GM18499 (cell line): Measurements from ENCODE around the gene CDR2.
"Not testable (repeated sequence)": the region's sequence is repeated elsewhere in the genome, so short reads cannot be mapped to it uniquely, and the experiment has no call there.

Source experiments
- ATAC-seq: cut with Tn5 transposase; IDR thresholded peaks from one replicate; pipeline ENCODE4 v1.9.1; 2021; ENCODE audit warnings: moderate number of reproducible peaks; ENCODE audit not compliant: insufficient read depth, unreplicated experiment

Gene CDR2

DNA sequence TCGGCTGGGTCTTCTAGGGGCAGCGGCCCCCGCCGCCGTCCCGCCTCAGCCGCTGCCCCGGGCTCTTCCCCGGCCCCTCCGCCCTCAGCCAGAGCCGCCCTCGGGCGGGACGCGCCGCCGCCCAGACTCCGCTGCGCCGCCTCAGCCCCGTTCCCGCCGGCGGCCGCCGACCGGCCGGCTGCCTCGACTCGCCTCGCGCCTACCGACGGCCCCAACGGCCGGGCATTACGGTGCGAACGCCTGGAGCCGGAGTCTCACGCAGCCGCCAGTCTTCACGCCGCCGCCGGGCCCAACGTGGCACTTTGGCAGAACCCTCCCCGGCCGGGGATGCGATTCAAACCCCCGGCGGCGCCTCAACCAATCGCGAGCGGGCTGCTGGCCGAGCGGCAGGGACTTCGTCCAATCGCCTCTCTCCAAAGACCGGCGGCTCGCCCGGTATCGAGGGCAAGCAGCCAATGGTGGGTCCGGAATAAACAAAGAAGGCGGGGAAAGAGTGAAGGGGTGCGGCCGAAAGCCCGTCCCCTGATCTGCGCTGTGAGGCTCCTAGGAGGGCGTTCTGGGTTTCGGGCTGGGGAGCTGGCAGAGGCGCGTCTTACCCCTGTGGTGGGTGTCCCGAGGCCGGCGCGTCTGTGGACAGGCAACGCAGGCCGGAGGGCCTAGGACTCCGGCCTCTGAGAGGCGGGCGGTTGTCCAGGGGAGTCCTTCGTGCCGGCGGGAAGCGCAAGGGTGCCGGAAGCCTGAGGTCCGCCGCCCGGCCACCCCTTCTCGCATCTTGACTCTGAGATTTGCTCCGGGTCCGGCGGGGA is at the start of gene CDR2:
CDR2 (minus strand) TSS at position 309 of the 806 bp plus-strand sequence. CDS start 310 bp downstream, outside the sequence.
- peak; percentile 62 for ATAC-seq

GRCh38 chr16:22423716-22424115 is 49.3 kb upstream of the CDR2 start:
- no peak for ATAC-seq

GRCh38 chr16:22421136-22421535 is 46.7 kb upstream of the CDR2 start:
- ATAC-seq: no peak

- ATAC-seq: no peak
Measured at GRCh38 chr16:22420606-22421135, 46.3 kb upstream of the CDR2 start.

- ATAC-seq: no peak
Measured at GRCh38 chr16:22419908-22420307, 45.5 kb upstream of the CDR2 start.

- no peak for ATAC-seq
Measured at GRCh38 chr16:22418826-22419225, 44.4 kb upstream of the CDR2 start.

GRCh38 chr16:22417798-22418197 is 43.4 kb upstream of the CDR2 start:
- ATAC-seq: not testable (repeated sequence)

- no peak for ATAC-seq
Measured at GRCh38 chr16:22417019-22417418, 42.6 kb upstream of the CDR2 start.

- ATAC-seq: no peak
Measured at GRCh38 chr16:22413819-22414218, 39.4 kb upstream of the CDR2 start.

DNA sequence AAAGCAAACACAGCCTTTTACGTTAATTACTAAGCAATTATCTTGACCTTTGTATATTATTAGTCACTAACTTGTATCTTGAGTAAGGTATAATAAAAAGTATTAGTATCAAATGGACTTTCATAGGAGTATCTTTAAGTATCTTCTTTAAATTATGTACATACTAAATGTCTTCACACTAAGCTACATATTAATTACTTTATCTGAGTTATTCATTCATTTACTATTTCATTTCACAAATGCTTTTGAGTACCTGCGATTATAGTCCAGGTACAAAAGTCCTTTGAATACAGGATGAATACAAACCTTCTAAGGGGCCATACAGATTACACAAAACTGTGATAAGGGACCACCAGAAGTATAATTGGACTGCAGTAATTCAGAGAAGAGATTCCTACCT is 33.1 kb upstream of the CDR2 start:
- ATAC-seq: no peak

GRCh38 chr16:22402191-22402590 is 27.8 kb upstream of the CDR2 start:
- ATAC-seq: no peak

DNA sequence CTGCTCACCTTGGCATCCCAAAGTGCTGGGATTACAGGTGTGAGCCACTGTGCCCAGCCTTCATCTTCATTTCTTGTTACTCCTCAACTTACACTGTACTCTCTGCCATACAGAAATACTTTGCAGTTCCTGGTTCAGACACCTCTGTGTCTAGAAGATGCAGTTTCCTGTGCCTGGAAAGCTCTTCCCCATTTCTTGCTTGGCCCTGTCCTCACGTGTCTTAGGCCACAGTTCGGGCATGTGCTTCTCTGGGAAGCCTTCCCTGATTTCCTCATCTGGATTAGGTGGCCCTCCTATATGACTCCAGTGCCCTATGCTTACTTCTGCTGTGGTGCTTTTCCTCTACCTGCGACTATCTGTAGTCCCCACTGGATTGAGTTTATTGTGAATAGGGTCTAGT is 26.5 kb upstream of the CDR2 start:
- ATAC-seq: no peak

- no peak for ATAC-seq
Measured at GRCh38 chr16:22397931-22398330, 23.5 kb upstream of the CDR2 start.

GRCh38 chr16:22397464-22397863 is 23.0 kb upstream of the CDR2 start:
- ATAC-seq: no peak

GRCh38 chr16:22395960-22396359 is 21.5 kb upstream of the CDR2 start:
- ATAC-seq: no peak

GRCh38 chr16:22394121-22394520 is 19.7 kb upstream of the CDR2 start:
- no peak for ATAC-seq

- ATAC-seq: no peak
Measured at GRCh38 chr16:22388101-22388644, 13.8 kb upstream of the CDR2 start.

- ATAC-seq: no peak
Measured at GRCh38 chr16:22386976-22387375, 12.6 kb upstream of the CDR2 start.

DNA sequence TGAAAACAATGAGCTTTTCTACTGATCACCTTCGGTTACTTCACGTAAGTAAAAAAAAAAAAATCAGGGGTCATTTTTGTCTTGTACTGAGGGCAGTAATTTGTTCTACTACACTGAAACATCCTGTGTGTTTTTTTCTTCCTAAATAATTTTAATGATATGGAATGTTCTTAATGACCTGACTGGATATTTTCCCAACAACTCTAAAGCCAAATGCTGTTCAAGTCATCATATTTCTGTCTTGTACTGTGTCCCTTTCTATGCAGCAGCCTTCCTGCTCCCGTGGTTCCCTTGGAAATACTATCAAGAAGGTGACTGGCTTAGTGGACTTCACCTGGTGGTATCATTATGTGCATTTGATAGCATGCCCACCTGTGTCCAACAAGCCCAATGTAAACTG is 10.8 kb upstream of the CDR2 start:
- ATAC-seq: no peak

DNA sequence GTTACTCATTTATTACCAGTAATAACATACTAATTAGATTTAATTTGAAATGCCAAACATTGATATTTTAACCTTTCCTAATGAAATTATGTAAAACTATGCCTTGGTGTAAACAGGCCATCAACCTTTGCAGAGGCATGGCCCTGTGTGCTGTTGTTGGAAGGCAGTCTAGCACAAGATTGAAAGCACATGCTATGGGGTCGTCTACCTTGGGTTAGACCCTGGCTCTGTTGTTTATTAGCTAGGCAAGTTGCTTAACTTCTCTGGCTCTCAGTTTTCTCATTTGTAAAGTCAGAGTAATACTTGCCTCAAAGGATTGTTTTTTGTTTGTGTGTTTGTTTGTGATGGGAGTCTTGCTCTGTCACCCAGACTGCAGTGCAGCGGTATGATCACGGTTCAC is 9.4 kb upstream of the CDR2 start:
- no peak for ATAC-seq

- ATAC-seq: no peak
Measured at GRCh38 chr16:22381392-22381791, 7.0 kb upstream of the CDR2 start.

GRCh38 chr16:22380529-22380928 is 6.1 kb upstream of the CDR2 start:
- no peak for ATAC-seq
